ENCODE data around the gene IPO4. TPM values are rescaled to one million over a fixed set of nuclear protein-coding genes. Genes with fewer than 3 reads are reported as not detected.

IPO4 gene
- total and polyA plus RNA-seq, 2 of the 13 experiments (the other 11 are each of a cell fraction or from before 2014, with no cell fraction given) = 39.0 to 179 TPM

GRCh38 chr14:24232121-24232644, 43.6 kb upstream of the IPO4 start, which contains the start of gene NEDD8 (continued):
- TF ChIP-seq ZNF318 (CRISPR knock-in tag; IDR thresholded peaks at IDR 0.05) (no peak; the same call in 1 of the 2 replicates), BORCS8-MEF2B (CRISPR knock-in tag; IDR thresholded peaks at IDR 0.05) (no peak), DZIP1 (CRISPR knock-in tag; IDR thresholded peaks at IDR 0.05) (no peak), YY1 (IDR thresholded peaks at IDR 0.05; ENCODE audit: insufficient read depth, insufficient replicate concordance, low read depth, low read length) (no peak), TCF7 (IDR thresholded peaks at IDR 0.05; ENCODE audit: low read depth) (no peak), SETDB1 (CRISPR knock-in tag; IDR thresholded peaks at IDR 0.05; ENCODE audit: borderline replicate concordance) (no peak; the same call in 1 of the 2 replicates), SKI (IDR thresholded peaks at IDR 0.05; ENCODE audit: partially characterized antibody) (no peak), ZNF3 (CRISPR knock-in tag; IDR thresholded peaks at IDR 0.05) (no peak), NR3C1 (CRISPR knock-in tag; IDR thresholded peaks at IDR 0.05) (no peak), ZNF451 (CRISPR knock-in tag; IDR thresholded peaks at IDR 0.05) (peak; percentile 25; the same call in 1 of the 2 replicates), ZNF441 (CRISPR knock-in tag; IDR thresholded peaks at IDR 0.05; ENCODE audit: borderline replicate concordance) (peak; percentile 12; the same call in 1 of the 2 replicates), RBM39 (IDR thresholded peaks at IDR 0.05; ENCODE audit: low read depth, low read length, poor library complexity, severe bottlenecking) (peak; percentile 95), PLRG1 (conservative IDR thresholded peaks at IDR 0.05) (no peak), HMG20B (CRISPR knock-in tag; conservative IDR thresholded peaks at IDR 0.05) (peak; percentile 73), ZBTB39 (CRISPR knock-in tag; IDR thresholded peaks at IDR 0.05) (no peak), ZNF766 (CRISPR knock-in tag; IDR thresholded peaks at IDR 0.05; ENCODE audit: borderline replicate concordance) (peak; percentile 4; the same call in 1 of the 2 replicates), NR1H2 (CRISPR knock-in tag; IDR thresholded peaks at IDR 0.05; ENCODE audit: borderline replicate concordance, low read depth) (no peak; the same call in 1 of the 2 replicates)

All from HepG2 (cell line).